HepG2 (cell line): Measurements from ENCODE around the gene TMEM266. TPM values are rescaled to one million over a fixed set of nuclear protein-coding genes. Genes with fewer than 3 reads are reported as not detected.

Experiments used
- ATAC-seq: fragments of 200-7000 bp; cut with Tn5 transposase; 3 replicates; pipeline ENCODE4 v1.9.1; 2020; ENCODE audit warnings: mild to moderate bottlenecking, moderate library complexity
- BruUV-seq: library from RNA; stranded (reverse); fragments of 400-500 nt; replicated peaks from 2 replicates; lab custom pipeline; 2021; lab: Mats Ljungman, UMichigan
- CTCF ChIA-PET: fragments of 300-600 bp; formaldehyde crosslinking; extraction: SDS; loops from one replicate; lab custom pipeline; 2021; ENCODE audit warnings: low total read pairs, inconsistent platforms, low intra/inter-chr PET ratio; lab: Yijun Ruan, JAX
- POLR2A ChIA-PET: fragments of 350-600 bp; sonication (Branson Sonifier 250); formaldehyde crosslinking; loops from one replicate; lab custom pipeline; 2020; ENCODE audit warnings: antibody characterized with exemption, inconsistent platforms; lab: Yijun Ruan, JAX
- DNase-seq: peaks from one replicate; pipeline ENCODE4 v3.0.0-alpha.2; 2015; ENCODE audit warnings: low spot score
- FAIRE-seq: peaks from 3 replicates; lab custom pipeline; 2011; peaks lifted over from hg19 to GRCh38; lab: Jason Lieb, UNC
- H2AFZ ChIP-seq: one replicate; pipeline ENCODE4 v1.6.1; 2011; ENCODE audit warnings: low read length, inconsistent platforms
- H3K27ac ChIP-seq: fragments of 300-600 bp; 3 replicates; pipeline ENCODE4 v1.8.0; 2011; ENCODE audit warnings: mixed run types, mild to moderate bottlenecking, mixed read lengths, low read length, inconsistent platforms; ENCODE audit not compliant: insufficient read depth; ENCODE audit errors: extremely low read length
- H3K27me3 ChIP-seq, 2 experiments: fragments of 200-600 bp in 1 of 2; 2 replicates in 1 of 2; 3 replicates in 1 of 2; pipeline versions ENCODE4 v1.6.0 to v1.8.0; 2011; ENCODE audit warnings: low read length in 2 of 2, mild to moderate bottlenecking in 2 of 2, moderate library complexity in 2 of 2, inconsistent platforms in 1 of 2; ENCODE audit not compliant: insufficient read depth in 2 of 2, control insufficient read depth in 1 of 2
- H3K36me3 ChIP-seq, 2 experiments: fragments of 200-600 bp in 1 of 2; replicated peaks in 1 of 2; 2 replicates in 1 of 2; 3 replicates in 1 of 2; pipeline versions ENCODE4 v1.5.1 to v1.8.0; 2011; ENCODE audit warnings: low read length in 2 of 2, inconsistent platforms in 1 of 2; ENCODE audit not compliant: insufficient read depth in 2 of 2, control insufficient read depth in 1 of 2
- H3K4me1 ChIP-seq: 2 replicates; pipeline ENCODE4 v1.5.1; 2012; ENCODE audit warnings: low read length, inconsistent platforms; ENCODE audit not compliant: insufficient read depth
- H3K4me2 ChIP-seq: 2 replicates; pipeline ENCODE4 v1.6.0; 2011; ENCODE audit warnings: low read depth, low read length, inconsistent platforms
- H3K4me3 ChIP-seq, 3 experiments: fragments of 200-600 bp in 1 of 3; sonication (generic), shearing (Covaris generic) in 1 of 3; replicated peaks in 1 of 3; 2 replicates each; pipeline ENCODE4 v1.5.1; 2011 to 2016; ENCODE audit warnings: low read length in 3 of 3, inconsistent platforms in 2 of 3, low read depth in 2 of 3, mild to moderate bottlenecking in 2 of 3, control low read depth in 1 of 3, mixed read lengths in 1 of 3; ENCODE audit not compliant: insufficient read depth in 1 of 3
- H3K79me2 ChIP-seq: one replicate; pipeline ENCODE4 v1.6.1; 2011; ENCODE audit warnings: low read length, inconsistent platforms; ENCODE audit not compliant: insufficient read depth
- H3K9ac ChIP-seq: 2 replicates; pipeline ENCODE4 v1.6.0; 2011; ENCODE audit warnings: mild to moderate bottlenecking, low read depth, low read length, inconsistent platforms; ENCODE audit not compliant: insufficient read depth
- H3K9me3 ChIP-seq: 2 replicates; pipeline ENCODE4 v1.5.1; 2012; ENCODE audit warnings: mild to moderate bottlenecking, low read length
- H4K20me1 ChIP-seq: 2 replicates; pipeline ENCODE4 v1.6.0; 2011; ENCODE audit warnings: inconsistent platforms, mild to moderate bottlenecking, low read length, moderate library complexity; ENCODE audit not compliant: insufficient read depth
- GTF3A ChIP-seq: sonication (generic); formaldehyde crosslinking; conservative IDR thresholded peaks from 2 replicates; pipeline ENCODE4 v1.4.0; 2020; ENCODE audit warnings: mild to moderate bottlenecking, missing genetic modification reagents
- NR2C2 ChIP-seq: sonication (generic); formaldehyde crosslinking; IDR thresholded peaks from 2 replicates; pipeline ENCODE4 v1.4.0; 2020; ENCODE audit warnings: missing genetic modification reagents, mild to moderate bottlenecking, moderate library complexity, borderline replicate concordance
- POLR2AphosphoS5 ChIP-seq: IDR thresholded peaks from 2 replicates; pipeline ENCODE4 v1.6.1; 2012; ENCODE audit warnings: low read depth, low read length
- RAD21 ChIP-seq: fragments of 450-650 bp; formaldehyde crosslinking; IDR thresholded peaks from 2 replicates; pipeline ENCODE4 v1.5.0; 2020; ENCODE audit warnings: mild to moderate bottlenecking
- RBM39 ChIP-seq: fragments of 200-400 bp; formaldehyde crosslinking; IDR thresholded peaks from one replicate; pipeline ENCODE4 v1.6.1; 2018; ENCODE audit warnings: antibody characterized with exemption, mild to moderate bottlenecking, low read depth, low read length; ENCODE audit not compliant: poor library complexity, severe bottlenecking
- SAP130 ChIP-seq: IDR thresholded peaks from 2 replicates; pipeline ENCODE4 v1.6.1; 2016; ENCODE audit warnings: low read depth
- SMC3 ChIP-seq: IDR thresholded peaks from 2 replicates; pipeline ENCODE4 v1.6.1; 2011; ENCODE audit warnings: low read length, improper control_type of control experiment
- SOX5 ChIP-seq: IDR thresholded peaks from 2 replicates; pipeline ENCODE4 v1.6.1; 2016; ENCODE audit warnings: borderline replicate concordance
- STAG1 ChIP-seq: sonication (generic); formaldehyde crosslinking; IDR thresholded peaks from 2 replicates; pipeline ENCODE4 v1.4.0; 2020; ENCODE audit warnings: missing genetic modification reagents
- ZFAT ChIP-seq: sonication (generic); formaldehyde crosslinking; conservative IDR thresholded peaks from 2 replicates; pipeline ENCODE4 v1.8.1; 2023; ENCODE audit warnings: missing genetic modification reagents, inconsistent platforms
- ZNF224 ChIP-seq: sonication (generic); formaldehyde crosslinking; IDR thresholded peaks from 2 replicates; pipeline ENCODE4 v1.5.0; 2020; ENCODE audit warnings: mild to moderate bottlenecking, missing genetic modification reagents
- ZNF232 ChIP-seq: sonication (generic); formaldehyde crosslinking; IDR thresholded peaks from 2 replicates; pipeline ENCODE4 v1.4.0; 2020; ENCODE audit warnings: missing genetic modification reagents, borderline replicate concordance
- ZNF235 ChIP-seq: sonication (generic); formaldehyde crosslinking; IDR thresholded peaks from 2 replicates; pipeline ENCODE4 v1.8.1; 2023; ENCODE audit warnings: mild to moderate bottlenecking, missing genetic modification reagents, borderline replicate concordance
- ZNF260 ChIP-seq: sonication (generic); formaldehyde crosslinking; IDR thresholded peaks from 2 replicates; pipeline ENCODE4 v1.4.0; 2020; ENCODE audit warnings: missing genetic modification reagents, low read depth, mild to moderate bottlenecking, borderline replicate concordance
- ZNF75D ChIP-seq: sonication (generic); formaldehyde crosslinking; IDR thresholded peaks from 2 replicates; pipeline ENCODE4 v1.8.1; 2023; ENCODE audit warnings: missing genetic modification reagents, mild to moderate bottlenecking, borderline replicate concordance
- WGBS: methylation state at CpG from one replicate; pipeline ENCODE4 v1.1.6; 2017; ENCODE audit warnings: low lambda C conversion rate; 5-methylcytosine and 5-hydroxymethylcytosine counted together
- in situ Hi-C: cut with HindIII; loops from 2 replicates; pipeline ENCODE4 v1.10.0; 2017; ENCODE audit warnings: low pct_unique_long_range_greater_than_20kb; ENCODE audit not compliant: extremely low pct_ligation_motif_present
- intact Hi-C: fragments of 100-400 bp; cut with micrococcal nuclease; formaldehyde crosslinking; loops from one replicate; pipeline ENCODE4 v1.10.0; 2022; ENCODE audit not compliant: unreplicated experiment
- polyA plus RNA-seq, 8 experiments: library from polyadenylated mRNA; depleted of rRNA in 3 of 8; stranded (reverse) in 7 of 8; unstranded in 1 of 8; fragments of >200 nt; fragmentation: Illumina TruSeq in 4 of 8; extraction: Trizol in 4 of 8; gene quantifications; 2 replicates each; pipeline versions ENCODE4 v1.2.1 to v1.2.3, GENCODE V29; 2011 to 2016; ENCODE audit warnings: low read depth in 4 of 8, missing spikeins in 1 of 8, mixed read lengths in 1 of 8; ENCODE audit not compliant: insufficient read depth in 1 of 8
- total RNA-seq, 5 experiments: library from RNA; depleted of rRNA; stranded (reverse); fragments of >200 nt; fragmentation: Illumina TruSeq; extraction: Trizol; gene quantifications; 2 replicates each; pipeline ENCODE4 v1.2.3, GENCODE V29; 2016; ENCODE audit warnings: low read depth in 1 of 5
- TF ChIP-seq, protein P1 (sequence below): sonication (generic); formaldehyde crosslinking; IDR thresholded peaks from 2 replicates; pipeline ENCODE4 v1.5.0; 2020; ENCODE audit warnings: mild to moderate bottlenecking, missing genetic modification reagents, moderate library complexity

TMEM266 gene
- total and polyA plus RNA-seq, 2 of the 13 experiments (the other 11 are each of a cell fraction or from before 2014, with no cell fraction given): 0.04 TPM; not detected in 1

GRCh38 chr15:76234337-76234889 is 174.6 kb downstream of the TMEM266 start:
- H3K79me2 ChIP-seq: peaks cover 2% of the 10 kb centered on the region
- H3K27me3 ChIP-seq: no peaks in the 10 kb centered on the region
- H3K4me1 ChIP-seq: peaks cover 42% of the 10 kb centered on the region
- no TSS peak for BruUV-seq
- POLR2A ChIA-PET: no interaction called here
- no peaks in the 10 kb centered on the region for H3K9me3 ChIP-seq
- TF ChIP-seq GTF3A: no peak
- TF ChIP-seq ZNF232 (CRISPR knock-in tag): no peak
- TF ChIP-seq RBM39: no peak
- TF ChIP-seq ZNF235 (CRISPR knock-in tag): no peak
- CTCF ChIA-PET: interaction anchor here (1.0 kb wide), 1 partner anchor 607 kb away, joined by 3 read pairs; no protein-coding TSS in a partner anchor
- in situ Hi-C loops: no loop called here
- H3K4me2 ChIP-seq: no peak overlapping the region
- intact Hi-C loops: no loop called here
- no peak overlapping the region for H3K27ac ChIP-seq
- FAIRE-seq (no peak), ATAC-seq (no peak), DNase-seq (no peak)
- peaks cover 4% of the 10 kb centered on the region for H4K20me1 ChIP-seq
- 97% methylated on average over 4 of the region's 4 CpGs for WGBS
- no peak overlapping the region for H3K4me3 ChIP-seq
- H3K36me3 ChIP-seq: peaks cover 10 to 14% of the 10 kb centered on the region in 2 experiments; a peak in 4 of 5 replicates
- no peak overlapping the region for H2AFZ ChIP-seq
- H3K9ac ChIP-seq: no peak overlapping the region

DNA sequence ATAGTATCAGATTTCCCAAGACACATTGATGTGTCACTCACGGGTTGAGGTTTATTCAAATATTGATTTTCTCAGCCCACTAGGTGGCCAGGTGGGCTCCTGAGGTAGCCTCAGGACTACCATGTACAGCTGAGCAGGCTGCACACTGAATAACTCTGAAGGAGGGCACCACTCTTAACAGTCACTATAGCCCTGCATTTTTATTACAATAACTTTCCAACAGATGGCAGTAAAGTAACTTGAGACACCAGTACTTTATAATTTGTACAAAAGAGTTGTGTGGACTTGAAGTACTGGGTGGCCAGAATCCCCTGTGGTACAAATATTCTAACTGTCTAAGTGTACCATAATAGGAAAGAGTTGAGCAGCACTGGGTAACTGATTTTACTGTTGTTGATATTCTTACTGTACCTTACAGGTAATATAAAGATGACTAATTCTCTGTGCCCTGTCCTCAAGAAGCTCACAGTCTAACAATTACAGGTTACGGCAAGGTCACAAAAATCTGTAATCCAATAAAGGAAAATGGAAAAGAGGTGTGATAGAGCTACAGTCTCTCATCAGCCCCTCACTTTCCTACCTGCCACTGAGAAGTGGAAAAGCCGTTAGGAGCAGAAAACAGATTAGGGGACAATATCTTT is 175.5 kb downstream of the TMEM266 start:
- H3K79me2 ChIP-seq: peaks cover 2% of the 10 kb centered on the region
- H3K4me1 ChIP-seq: peaks cover 51% of the 10 kb centered on the region
- POLR2A ChIA-PET: interaction anchor here (0.7 to 2.8 kb wide), 3 partner anchors 76 to 101 kb away, joined by 3 to 14 read pairs (median 4); partner anchors contain the start of genes ETFA and ISL2
- WGBS: 72% methylated on average over 3 of the region's 3 CpGs
- BruUV-seq: no TSS peak
- H4K20me1 ChIP-seq: peaks cover 4% of the 10 kb centered on the region
- FAIRE-seq (peak; percentile 72), DNase-seq (peak; percentile 42), ATAC-seq (peak; percentile 90)
- no peak overlapping the region for H2AFZ ChIP-seq
- TF ChIP-seq ZNF224 (CRISPR knock-in tag): no peak
- TF ChIP-seq ZNF75D (CRISPR knock-in tag): no peak
- no peak for TF ChIP-seq POLR2AphosphoS5
- 0 out of 2 replicates have a peak, but pooled peaks have one; percentile 10 for TF ChIP-seq SOX5 (CRISPR knock-in tag)
- TF ChIP-seq ZNF260 (CRISPR knock-in tag): no peak
- no peak for TF ChIP-seq ZFAT (CRISPR knock-in tag)
- peak; percentile 39 for TF ChIP-seq SMC3
- no peak for TF ChIP-seq NR2C2 (CRISPR knock-in tag)
- TF ChIP-seq, protein P1, sequence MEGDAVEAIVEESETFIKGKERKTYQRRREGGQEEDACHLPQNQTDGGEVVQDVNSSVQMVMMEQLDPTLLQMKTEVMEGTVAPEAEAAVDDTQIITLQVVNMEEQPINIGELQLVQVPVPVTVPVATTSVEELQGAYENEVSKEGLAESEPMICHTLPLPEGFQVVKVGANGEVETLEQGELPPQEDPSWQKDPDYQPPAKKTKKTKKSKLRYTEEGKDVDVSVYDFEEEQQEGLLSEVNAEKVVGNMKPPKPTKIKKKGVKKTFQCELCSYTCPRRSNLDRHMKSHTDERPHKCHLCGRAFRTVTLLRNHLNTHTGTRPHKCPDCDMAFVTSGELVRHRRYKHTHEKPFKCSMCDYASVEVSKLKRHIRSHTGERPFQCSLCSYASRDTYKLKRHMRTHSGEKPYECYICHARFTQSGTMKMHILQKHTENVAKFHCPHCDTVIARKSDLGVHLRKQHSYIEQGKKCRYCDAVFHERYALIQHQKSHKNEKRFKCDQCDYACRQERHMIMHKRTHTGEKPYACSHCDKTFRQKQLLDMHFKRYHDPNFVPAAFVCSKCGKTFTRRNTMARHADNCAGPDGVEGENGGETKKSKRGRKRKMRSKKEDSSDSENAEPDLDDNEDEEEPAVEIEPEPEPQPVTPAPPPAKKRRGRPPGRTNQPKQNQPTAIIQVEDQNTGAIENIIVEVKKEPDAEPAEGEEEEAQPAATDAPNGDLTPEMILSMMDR (CRISPR knock-in tag): peak; percentile 53
- 0 out of 2 replicates have a peak, but pooled peaks have one; percentile 15 for TF ChIP-seq SAP130 (CRISPR knock-in tag)
- TF ChIP-seq STAG1 (CRISPR knock-in tag): peak; percentile 67
- peak; percentile 32; the same call in 1 of the 2 replicates for TF ChIP-seq RAD21 (CRISPR knock-in tag)
- in situ Hi-C loops: loop anchor here (5.0 kb wide), 1 partner anchor 97 kb away; no protein-coding TSS in a partner anchor
- H3K9me3 ChIP-seq: no peaks in the 10 kb centered on the region
- no peak overlapping the region for H3K9ac ChIP-seq
- CTCF ChIA-PET: interaction anchor here (1.0 kb wide), 1 partner anchor 606 kb away, joined by 3 read pairs; no protein-coding TSS in a partner anchor
- peaks cover 10 to 14% of the 10 kb centered on the region in 2 experiments; a peak in 4 of 5 replicates for H3K36me3 ChIP-seq
- H3K4me2 ChIP-seq: no peak overlapping the region
- no peak overlapping the region for H3K4me3 ChIP-seq
- H3K27ac ChIP-seq: peak overlapping the region; percentile 35
- no peaks in the 10 kb centered on the region for H3K27me3 ChIP-seq
- intact Hi-C loops: loop anchor here (5.0 kb wide), 2 partner anchors 52 to 97 kb away; no protein-coding TSS in a partner anchor
